Suprapubic skin (tissue), 4 donors: ENCODE measurements around the gene SCAMP5. TPM values are rescaled to one million over a fixed set of nuclear protein-coding genes. Genes with fewer than 3 reads are reported as not detected.

Experiments used
- DNase-seq, 2 donors: peaks; one replicate each; pipeline ENCODE4 v3.0.0-alpha.2; 2019; ENCODE audit warnings: low spot score in 2 of 2
- H3K27ac ChIP-seq: fragments of 200-600 bp; sonication (generic); one replicate; pipeline ENCODE4 v1.5.1; 2019
- H3K27me3 ChIP-seq: fragments of 200-600 bp; sonication (generic); one replicate; pipeline ENCODE4 v1.5.1; 2019
- H3K36me3 ChIP-seq: fragments of 200-600 bp; sonication (generic); one replicate; pipeline ENCODE4 v1.5.1; 2019
- H3K4me1 ChIP-seq: fragments of 200-600 bp; sonication (generic); one replicate; pipeline ENCODE4 v1.5.1; 2019
- H3K4me3 ChIP-seq: fragments of 200-600 bp; sonication (generic); one replicate; pipeline ENCODE4 v1.5.1; 2019; ENCODE audit warnings: mild to moderate bottlenecking
- H3K9me3 ChIP-seq: fragments of 200-600 bp; sonication (generic); one replicate; pipeline ENCODE4 v1.5.1; 2019
- CTCF ChIP-seq, 2 donors: fragments of 200-600 bp in 1 of 2; fragments of 450-650 bp in 1 of 2; sonication (generic) in 1 of 2; IDR thresholded peaks; one replicate each; pipeline ENCODE4 v1.5.1; 2016 to 2019; ENCODE audit warnings: antibody characterized with exemption in 2 of 2, mild to moderate bottlenecking in 1 of 2, moderate library complexity in 1 of 2
- EP300 ChIP-seq: sonication (generic); formaldehyde crosslinking; IDR thresholded peaks from one replicate; pipeline ENCODE4 v1.6.1; 2017; ENCODE audit warnings: antibody characterized with exemption
- POLR2A ChIP-seq, 2 donors: fragments of 450-650 bp; IDR thresholded peaks; one replicate each; pipeline ENCODE4 v1.6.1; 2017; ENCODE audit warnings: antibody characterized with exemption in 2 of 2, mild to moderate bottlenecking in 2 of 2, moderate library complexity in 2 of 2
- POLR2AphosphoS5 ChIP-seq, 3 donors: sonication (generic); formaldehyde crosslinking; IDR thresholded peaks; one replicate each; pipeline ENCODE4 v1.6.1; 2017; ENCODE audit warnings: antibody characterized with exemption in 3 of 3
- WGBS: methylation state at CpG from one replicate; pipeline ENCODE4 v1.1.5; 2018; 5-methylcytosine and 5-hydroxymethylcytosine counted together
- total RNA-seq, 4 donors: library from RNA; depleted of rRNA; stranded (reverse); fragments of >200 nt; gene quantifications; one replicate each; pipeline ENCODE4 v1.1.0, GENCODE V29; 2016

Gene SCAMP5
- total RNA-seq, 4 donors from 2014 or later: 0.53 to 4.5 (median 2.7) TPM

GRCh38 chr15:75069301-75069925 lies 74.0 kb downstream of the SCAMP5 start:
- 89% methylated on average over 8 of the region's 8 CpGs for WGBS
- Histone ChIP-seq H3K4me1 (peaks cover 13% of the 10 kb centered on the region), H3K27ac (no peak overlapping the region), H3K4me3 (no peak overlapping the region), H3K27me3 (no peaks in the 10 kb centered on the region), H3K9me3 (no peaks in the 10 kb centered on the region), H3K36me3 (no peaks in the 10 kb centered on the region)
- TF ChIP-seq EP300: no peak
- no peak for TF ChIP-seq POLR2A (IDR thresholded peaks at IDR 0.05)
- TF ChIP-seq POLR2AphosphoS5 (IDR thresholded peaks at IDR 0.05): no peak
- TF ChIP-seq CTCF (IDR thresholded peaks at IDR 0.05): no peak
- DNase-seq: no peak

- DNase-seq: no peak
- 84% methylated on average over 2 of the region's 4 CpGs for WGBS
- TF ChIP-seq CTCF (IDR thresholded peaks at IDR 0.05) (no peak), POLR2AphosphoS5 (IDR thresholded peaks at IDR 0.05) (no peak)
- no peaks in the 10 kb centered on the region for H3K36me3 ChIP-seq
- no peak overlapping the region for H3K27ac ChIP-seq
- no peak overlapping the region for H3K4me3 ChIP-seq
- H3K4me1 ChIP-seq: peaks cover 10% of the 10 kb centered on the region
- H3K27me3 ChIP-seq: no peaks in the 10 kb centered on the region
- no peaks in the 10 kb centered on the region for H3K9me3 ChIP-seq
These were observed 75.3 kb downstream of the SCAMP5 start for GRCh38 chr15:75070674-75071073.

Other genes starting within 250 kb of the SCAMP5 start
- gene CYP1A2, start 246.7 kb upstream of the SCAMP5 start, total RNA-seq: not detected
- gene CSK, start 213.5 kb upstream of the SCAMP5 start, total RNA-seq: 10 to 100 TPM; 33.1 to 45.2 (median 35.5) TPM
- gene LMAN1L, start 182.7 kb upstream of the SCAMP5 start, total RNA-seq: under 1 TPM in 1 of 4 donors, not detected in 3; 0.42 TPM
- gene CPLX3, start 168.9 kb upstream of the SCAMP5 start, total RNA-seq: under 1 TPM in 1 of 4 donors, not detected in 3; 0.47 TPM
- gene ULK3, start 152.4 kb upstream of the SCAMP5 start, total RNA-seq: 100 to 1,000 TPM; 105 to 330 (median 129) TPM
- 100 to 1,000 TPM in 2 of 4 donors, 10 to 100 TPM in 2; 82.7 to 120 (median 102) TPM for gene SCAMP2, start 122.2 kb upstream of the SCAMP5 start, total RNA-seq
- gene MPI, start 105.5 kb upstream of the SCAMP5 start, total RNA-seq: 10 to 100 TPM; 17.1 to 59.2 (median 41.4) TPM
- gene FAM219B, start 88.7 kb upstream of the SCAMP5 start, total RNA-seq: 10 to 100 TPM; 49.4 to 96.2 (median 68.0) TPM
- 100 to 1,000 TPM; 114 to 130 (median 122) TPM for gene COX5A, start 57.5 kb upstream of the SCAMP5 start, total RNA-seq
- gene RPP25, start 38.8 kb upstream of the SCAMP5 start, total RNA-seq: 1 to 10 TPM; 3.5 to 7.8 (median 6.1) TPM
- gene PPCDC, start 28.0 kb downstream of the SCAMP5 start, total RNA-seq: 10 to 100 TPM in 2 of 4 donors, 1 to 10 TPM in 2; 7.4 to 25.7 (median 13.1) TPM
- gene C15orf39, start 206.3 kb downstream of the SCAMP5 start, total RNA-seq: 10 to 100 TPM; 33.0 to 35.2 (median 33.3) TPM